ENCODE data around the gene SCFD1.
"Not testable (repeated sequence)": the region's sequence is repeated elsewhere in the genome, so short reads cannot be mapped to it uniquely, and the experiment has no call there.

Gene SCFD1

GRCh38 chr14:30673071-30673470, 51.0 kb downstream of the SCFD1 start:
- in situ Hi-C loops (cut with MboI; ENCODE audit: low sequenced_read_pairs), result no loop called here

GRCh38 chr14:30678926-30679431, 56.9 kb downstream of the SCFD1 start:
- in situ Hi-C loops (cut with MboI; ENCODE audit: low sequenced_read_pairs), result no loop called here

- in situ Hi-C loops (cut with MboI; ENCODE audit: low sequenced_read_pairs), result no loop called here
Measured at GRCh38 chr14:30680036-30680435, 57.9 kb downstream of the SCFD1 start.

GRCh38 chr14:30680776-30681175, 58.7 kb downstream of the SCFD1 start:
- in situ Hi-C loops (cut with MboI; ENCODE audit: low sequenced_read_pairs), result not testable (repeated sequence)

- in situ Hi-C loops (cut with MboI; ENCODE audit: low sequenced_read_pairs), result no loop called here
Measured at GRCh38 chr14:30681752-30682355, 59.7 kb downstream of the SCFD1 start.

GRCh38 chr14:30690487-30691355, 68.6 kb downstream of the SCFD1 start:
- in situ Hi-C loops (cut with MboI; ENCODE audit: low sequenced_read_pairs), result not testable (repeated sequence)

GRCh38 chr14:30691751-30692398, 69.8 kb downstream of the SCFD1 start:
- in situ Hi-C loops (cut with MboI; ENCODE audit: low sequenced_read_pairs), result no loop called here

- in situ Hi-C loops (cut with MboI; ENCODE audit: low sequenced_read_pairs), result no loop called here
Measured at GRCh38 chr14:30692669-30693068, 70.5 kb downstream of the SCFD1 start.

- in situ Hi-C loops (cut with MboI; ENCODE audit: low sequenced_read_pairs), result no loop called here
Measured at GRCh38 chr14:30698463-30698862, 76.3 kb downstream of the SCFD1 start.

GRCh38 chr14:30706704-30707103, 84.6 kb downstream of the SCFD1 start:
- in situ Hi-C loops (cut with MboI; ENCODE audit: low sequenced_read_pairs), result no loop called here

- in situ Hi-C loops (cut with MboI; ENCODE audit: low sequenced_read_pairs), result no loop called here
Measured at GRCh38 chr14:30708157-30708556, 86.0 kb downstream of the SCFD1 start.

GRCh38 chr14:30709201-30709600, 87.1 kb downstream of the SCFD1 start:
- in situ Hi-C loops (cut with MboI; ENCODE audit: low sequenced_read_pairs), result no loop called here

- in situ Hi-C loops (cut with MboI; ENCODE audit: low sequenced_read_pairs), result no loop called here
Measured at GRCh38 chr14:30710876-30711275, 88.8 kb downstream of the SCFD1 start.

- in situ Hi-C loops (cut with MboI; ENCODE audit: low sequenced_read_pairs), result no loop called here
Measured at GRCh38 chr14:30719137-30719536, 97.0 kb downstream of the SCFD1 start.

- in situ Hi-C loops (cut with MboI; ENCODE audit: low sequenced_read_pairs), result no loop called here
Measured at GRCh38 chr14:30725763-30726162, 103.6 kb downstream of the SCFD1 start.

- in situ Hi-C loops (cut with MboI; ENCODE audit: low sequenced_read_pairs), result no loop called here
Measured at GRCh38 chr14:30728471-30728870, 106.4 kb downstream of the SCFD1 start.

GRCh38 chr14:30737916-30738315, 115.8 kb downstream of the SCFD1 start:
- in situ Hi-C loops (cut with MboI; ENCODE audit: low sequenced_read_pairs), result no loop called here

GRCh38 chr14:30738978-30739377, 116.9 kb downstream of the SCFD1 start:
- in situ Hi-C loops (cut with MboI; ENCODE audit: low sequenced_read_pairs), result no loop called here

- in situ Hi-C loops (cut with MboI; ENCODE audit: low sequenced_read_pairs), result no loop called here
Measured at GRCh38 chr14:30748343-30748742, 126.2 kb downstream of the SCFD1 start.

GRCh38 chr14:30751646-30752416, 129.7 kb downstream of the SCFD1 start:
- in situ Hi-C loops (cut with MboI; ENCODE audit: low sequenced_read_pairs), result no loop called here

- in situ Hi-C loops (cut with MboI; ENCODE audit: low sequenced_read_pairs), result no loop called here
Measured at GRCh38 chr14:30753452-30753851, 131.3 kb downstream of the SCFD1 start.

Data from HL-60/S4 treated with phorbol 12-myristate 13-acetate at 8.2 ng/mL for 4 days and 3 days (cell line).